BLaER1 (cell line): Measurements from ENCODE around the gene KRTAP10-7.
"Not testable (repeated sequence)": the region's sequence is repeated elsewhere in the genome, so short reads cannot be mapped to it uniquely, and the experiment has no call there.

Source experiments
- H3K27ac ChIP-seq: shearing (Covaris generic); formaldehyde crosslinking; 2 replicates; pipeline ENCODE4 v1.8.1; 2022
- H3K27me3 ChIP-seq: shearing (Covaris generic); formaldehyde crosslinking; 2 replicates; pipeline ENCODE4 v1.8.1; 2022
- H3K36me3 ChIP-seq: shearing (Covaris generic); formaldehyde crosslinking; 2 replicates; pipeline ENCODE4 v1.8.1; 2022
- H3K4me1 ChIP-seq: shearing (Covaris generic); formaldehyde crosslinking; 2 replicates; pipeline ENCODE4 v1.8.1; 2022
- H3K4me2 ChIP-seq: shearing (Covaris generic); formaldehyde crosslinking; 2 replicates; pipeline ENCODE4 v1.8.1; 2022
- H3K4me3 ChIP-seq: shearing (Covaris generic); formaldehyde crosslinking; 2 replicates; pipeline ENCODE4 v1.8.1; 2022
- H3K9ac ChIP-seq: shearing (Covaris generic); formaldehyde crosslinking; 2 replicates; pipeline ENCODE4 v1.8.1; 2022
- H3K9me3 ChIP-seq: shearing (Covaris generic); formaldehyde crosslinking; 2 replicates; pipeline ENCODE4 v1.8.1; 2022
- H4K20me1 ChIP-seq: shearing (Covaris generic); formaldehyde crosslinking; 2 replicates; pipeline ENCODE4 v1.8.1; 2022
- Cebpa-rat ChIP-seq: shearing (Covaris generic); IDR thresholded peaks from 2 replicates; pipeline ENCODE4 v1.8.1; 2022

The KRTAP10-7 gene

DNA sequence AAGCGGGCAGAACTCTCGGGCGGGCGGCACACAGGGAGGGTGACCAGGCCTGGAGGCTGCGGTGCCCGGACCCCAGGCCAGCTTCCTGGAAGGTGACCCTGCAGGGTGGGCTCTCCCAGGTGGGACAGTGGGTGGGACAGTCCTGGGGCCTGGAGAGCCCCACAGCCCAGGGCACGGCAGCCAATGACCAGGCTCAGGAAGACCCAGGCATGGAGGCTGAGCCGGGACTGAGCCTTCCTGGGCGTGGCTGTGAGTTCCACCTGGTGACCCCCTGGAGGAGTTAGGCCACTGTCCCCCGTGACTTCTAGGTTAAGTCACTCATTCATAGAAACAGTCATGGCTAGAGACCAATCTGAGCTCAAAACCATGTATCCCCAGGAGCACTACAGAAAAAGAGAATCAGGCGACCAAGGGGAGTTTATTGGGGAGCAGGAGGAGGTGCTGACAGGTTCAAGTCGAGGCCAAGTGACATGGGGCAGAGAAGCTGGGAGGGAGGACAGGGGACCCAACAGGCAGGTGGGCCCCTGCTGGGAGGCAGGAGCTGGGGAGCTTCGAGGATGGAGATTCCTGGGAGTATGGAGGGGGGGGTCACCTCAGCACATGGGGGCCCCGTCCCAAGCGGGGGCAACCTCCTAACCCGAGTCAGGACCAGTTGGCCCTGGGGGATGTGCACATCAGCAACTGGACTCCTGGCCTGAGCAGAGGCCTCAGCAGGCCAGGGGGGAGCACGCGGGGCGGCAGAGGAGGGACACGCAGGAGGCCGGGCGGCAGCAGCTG lies 21.2 kb upstream of the KRTAP10-7 start:
- TF ChIP-seq Cebpa-rat: no peak
- H3K4me2 ChIP-seq: no peak overlapping the region
- peaks cover 64% of the 10 kb centered on the region for H3K9me3 ChIP-seq
- H3K4me3 ChIP-seq: no peak overlapping the region
- H3K27me3 ChIP-seq: no peaks in the 10 kb centered on the region
- peaks cover 21% of the 10 kb centered on the region for H3K4me1 ChIP-seq
- H3K27ac ChIP-seq: no peak overlapping the region
- H3K36me3 ChIP-seq: no peaks in the 10 kb centered on the region
- no peak overlapping the region for H3K9ac ChIP-seq
- H4K20me1 ChIP-seq: no peaks in the 10 kb centered on the region

DNA sequence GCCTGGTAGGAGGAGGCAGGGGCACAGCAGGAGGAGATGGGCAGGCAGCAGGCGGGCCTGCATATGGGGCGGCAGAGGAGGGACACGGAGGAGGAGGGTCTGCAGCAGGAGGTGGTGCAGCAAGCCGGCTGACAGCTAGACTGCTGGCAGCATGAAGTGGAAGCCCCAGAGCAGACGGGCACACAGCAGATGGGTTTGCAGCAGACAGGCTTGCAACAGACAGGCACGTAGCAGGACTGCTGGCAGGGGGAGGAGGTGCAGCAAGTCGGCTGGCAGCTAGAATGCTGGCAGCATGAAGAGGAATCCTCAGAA lies 20.6 kb upstream of the KRTAP10-7 start:
- Histone ChIP-seq H3K4me2 (no peak overlapping the region), H3K27ac (no peak overlapping the region), H3K9ac (no peak overlapping the region), H3K9me3 (peaks cover 64% of the 10 kb centered on the region), H4K20me1 (no peaks in the 10 kb centered on the region), H3K4me1 (peaks cover 24% of the 10 kb centered on the region), H3K27me3 (no peaks in the 10 kb centered on the region), H3K4me3 (no peak overlapping the region), H3K36me3 (no peaks in the 10 kb centered on the region)
- no peak for TF ChIP-seq Cebpa-rat

DNA sequence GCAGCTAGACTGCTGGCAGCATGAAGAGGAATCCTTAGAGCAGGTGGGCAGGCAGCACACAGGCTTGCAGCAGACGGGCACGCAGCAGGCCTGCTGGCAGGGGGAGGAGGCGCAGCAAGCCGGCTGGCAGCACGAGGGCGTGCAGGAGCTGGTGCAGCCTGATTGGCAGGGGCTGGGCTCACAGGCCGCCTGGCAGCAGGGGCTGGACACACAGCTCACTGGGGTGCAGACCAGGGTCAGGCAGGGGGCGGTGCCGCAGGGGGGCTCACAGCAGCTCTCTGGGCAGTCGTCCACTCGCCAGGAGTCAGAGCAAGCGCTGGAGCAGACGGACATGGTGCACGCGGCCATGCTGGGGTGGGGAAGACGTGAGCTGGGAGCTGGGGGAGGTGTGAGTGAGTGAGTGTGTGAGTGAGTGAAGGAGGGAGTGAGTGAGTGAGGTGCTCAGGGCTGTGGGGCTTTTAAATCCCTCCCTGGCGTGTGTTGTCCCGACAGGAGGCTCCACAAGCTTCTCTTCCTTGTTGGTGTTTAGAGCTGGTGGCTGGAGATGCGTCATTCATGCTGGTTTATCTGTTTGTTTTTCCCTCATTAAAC lies 20.1 kb upstream of the KRTAP10-7 start, which contains the start of gene KRTAP10-5:
KRTAP10-5 (minus strand) TSS at position 374 of the 591 bp plus-strand sequence; CDS start at position 348, 26 bp downstream.
- H3K4me2 ChIP-seq: peak within 1 kb of the TSS; percentile 52
- peak within 1 kb of the TSS; percentile 43; the same call in 1 of the 2 replicates for H3K27ac ChIP-seq
- H3K4me3 ChIP-seq: not testable (repeated sequence)

DNA sequence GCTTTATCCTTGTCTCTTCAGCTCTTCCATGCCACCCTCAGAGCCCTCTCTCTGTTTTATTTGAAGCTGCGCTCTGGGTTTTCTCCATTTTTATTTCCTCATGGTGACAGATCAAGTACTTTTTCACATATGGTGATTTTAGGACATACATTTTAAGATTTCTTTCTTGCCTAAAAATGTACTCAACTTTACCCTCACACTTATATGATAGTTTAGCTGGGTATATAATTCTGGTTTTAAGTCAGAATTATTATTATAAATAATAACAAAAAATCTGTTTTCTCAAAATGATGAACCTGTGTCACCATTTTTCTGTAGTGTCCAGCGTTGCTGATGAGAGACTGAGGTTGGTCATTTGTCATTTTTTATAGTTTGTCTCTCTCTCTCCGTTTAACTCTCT lies 19.2 kb upstream of the KRTAP10-7 start:
- H3K4me2 ChIP-seq: peak overlapping the region; percentile 52
- no peaks in the 10 kb centered on the region for H3K36me3 ChIP-seq
- H3K4me1 ChIP-seq: peaks cover 24% of the 10 kb centered on the region
- no peak overlapping the region for H3K27ac ChIP-seq
- H3K27me3 ChIP-seq: no peaks in the 10 kb centered on the region
- H3K9ac ChIP-seq: no peak overlapping the region
- TF ChIP-seq Cebpa-rat: no peak
- no peak overlapping the region; the same call in 1 of the 2 replicates for H3K4me3 ChIP-seq
- no peaks in the 10 kb centered on the region for H4K20me1 ChIP-seq
- H3K9me3 ChIP-seq: peaks cover 69% of the 10 kb centered on the region

More for the DNA sequence above, 20.1 kb upstream of the KRTAP10-7 start, which contains the start of gene KRTAP10-5:
- H3K36me3 ChIP-seq, H3K9ac ChIP-seq, H4K20me1 ChIP-seq, H3K27me3 ChIP-seq: not testable (repeated sequence)
- Histone ChIP-seq H3K4me1 (peaks cover 24% of the 10 kb centered on the region), H3K9me3 (peaks cover 64% of the 10 kb centered on the region)

DNA sequence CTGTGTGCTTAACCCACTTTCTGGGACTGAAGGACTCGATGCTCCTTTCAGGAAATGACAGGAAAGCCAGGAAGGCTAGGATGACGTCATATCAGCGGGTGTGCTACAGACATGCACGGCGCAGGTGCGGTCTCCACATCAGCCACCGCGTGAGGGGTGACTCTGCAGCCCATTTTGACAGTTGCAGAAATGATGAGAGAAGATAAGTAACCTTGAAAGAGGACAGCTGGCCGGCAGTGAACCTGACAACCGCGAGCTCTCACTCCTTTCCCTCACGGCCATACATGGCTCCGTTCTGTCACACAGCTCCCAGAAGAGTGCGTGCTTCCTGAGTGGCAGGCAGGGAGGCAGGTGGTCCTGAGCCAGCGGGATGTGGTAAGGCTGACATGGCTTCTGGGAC lies 18.3 kb upstream of the KRTAP10-7 start:
- TF ChIP-seq Cebpa-rat: no peak
- no peaks in the 10 kb centered on the region for H3K27me3 ChIP-seq
- peak overlapping the region; percentile 43; the same call in 1 of the 2 replicates for H3K27ac ChIP-seq
- H4K20me1 ChIP-seq: no peaks in the 10 kb centered on the region
- H3K36me3 ChIP-seq: no peaks in the 10 kb centered on the region
- peak overlapping the region; percentile 52 for H3K4me2 ChIP-seq
- no peak overlapping the region for H3K9ac ChIP-seq
- H3K9me3 ChIP-seq: peaks cover 61% of the 10 kb centered on the region
- peaks cover 24% of the 10 kb centered on the region for H3K4me1 ChIP-seq
- no peak overlapping the region for H3K4me3 ChIP-seq

DNA sequence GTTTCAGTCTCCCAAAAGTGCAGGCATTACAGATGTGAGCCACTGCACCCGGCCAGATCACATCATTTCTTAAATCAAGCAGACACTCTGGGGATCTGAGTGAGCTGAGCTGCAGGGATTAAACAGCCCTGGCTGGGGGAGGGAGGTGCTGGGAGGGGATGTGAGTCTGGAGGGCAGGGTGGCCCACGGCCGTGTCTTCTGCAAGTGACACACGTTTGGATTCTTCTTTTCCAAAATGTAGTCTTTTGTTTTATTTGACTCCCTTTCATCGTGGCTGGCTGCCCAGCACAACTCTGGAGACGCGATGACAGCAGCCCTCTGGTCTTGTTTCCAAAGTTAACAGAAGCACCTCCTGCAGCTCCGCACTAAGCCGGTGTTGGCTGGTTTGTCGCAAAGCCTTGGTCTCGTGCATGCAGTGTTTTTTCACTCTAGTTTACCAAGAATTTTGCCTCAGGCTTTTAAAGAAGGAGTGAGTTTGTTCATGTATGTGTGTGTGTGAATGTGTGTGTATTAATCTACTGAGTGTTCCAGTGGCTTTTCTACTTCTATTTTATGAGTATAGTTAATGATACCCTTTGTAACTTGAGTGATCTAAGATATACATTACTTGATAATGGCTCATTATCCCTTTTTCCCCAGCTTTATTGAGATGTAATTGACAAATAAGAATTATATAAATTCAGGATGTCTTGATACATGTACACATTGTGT lies 17.2 kb upstream of the KRTAP10-7 start:
- no peaks in the 10 kb centered on the region for H3K36me3 ChIP-seq
- peaks cover 49% of the 10 kb centered on the region for H3K9me3 ChIP-seq
- no peak overlapping the region for H3K4me2 ChIP-seq
- no peaks in the 10 kb centered on the region for H3K27me3 ChIP-seq
- no peak overlapping the region for H3K4me3 ChIP-seq
- H3K27ac ChIP-seq: no peak overlapping the region
- no peak overlapping the region for H3K9ac ChIP-seq
- H3K4me1 ChIP-seq: peaks cover 24% of the 10 kb centered on the region
- no peak for TF ChIP-seq Cebpa-rat
- no peaks in the 10 kb centered on the region for H4K20me1 ChIP-seq

DNA sequence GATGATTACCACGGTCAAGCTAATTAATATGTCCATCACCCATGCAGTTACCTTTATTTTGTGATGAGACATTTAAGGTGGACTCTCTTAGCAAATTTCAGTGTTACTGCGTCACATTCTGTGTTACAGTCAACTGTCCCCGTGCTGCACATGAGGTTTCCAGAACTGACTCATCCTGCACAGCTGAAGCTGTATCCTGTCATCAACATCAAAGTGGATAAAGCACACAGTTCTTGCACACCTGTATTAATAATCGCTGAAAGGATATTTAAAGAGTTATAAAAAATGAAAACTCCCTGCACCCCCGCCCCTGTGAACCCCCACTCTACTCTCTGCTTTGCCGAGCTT lies 16.6 kb upstream of the KRTAP10-7 start:
- Histone ChIP-seq H3K4me3 (no peak overlapping the region), H4K20me1 (no peaks in the 10 kb centered on the region), H3K4me2 (no peak overlapping the region), H3K4me1 (peaks cover 24% of the 10 kb centered on the region), H3K9ac (no peak overlapping the region), H3K9me3 (peaks cover 44% of the 10 kb centered on the region), H3K36me3 (no peaks in the 10 kb centered on the region), H3K27ac (no peak overlapping the region), H3K27me3 (no peaks in the 10 kb centered on the region)
- TF ChIP-seq Cebpa-rat: no peak

DNA sequence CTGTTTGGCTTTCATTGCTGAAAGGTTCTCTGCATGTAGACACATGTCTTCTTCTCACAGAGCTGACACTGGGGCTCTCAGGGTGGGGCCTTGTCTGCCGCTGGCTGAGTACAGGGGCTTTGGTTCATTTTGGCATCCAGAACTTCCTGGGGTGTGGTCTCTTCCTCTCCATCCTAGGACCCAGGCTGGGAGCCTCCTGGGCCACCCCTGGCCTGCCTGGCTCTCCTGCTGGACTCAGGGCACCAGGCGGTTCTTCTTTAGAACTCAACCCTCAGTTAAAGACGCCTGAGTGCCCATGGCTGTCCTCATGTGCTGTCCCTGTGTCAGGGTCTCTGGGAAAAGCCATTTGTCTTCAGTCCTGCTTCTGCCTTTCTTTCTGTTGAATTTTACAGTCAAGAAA lies 14.5 kb upstream of the KRTAP10-7 start:
- H3K27ac ChIP-seq: no peak overlapping the region
- H3K36me3 ChIP-seq: no peaks in the 10 kb centered on the region
- H4K20me1 ChIP-seq: no peaks in the 10 kb centered on the region

DNA sequence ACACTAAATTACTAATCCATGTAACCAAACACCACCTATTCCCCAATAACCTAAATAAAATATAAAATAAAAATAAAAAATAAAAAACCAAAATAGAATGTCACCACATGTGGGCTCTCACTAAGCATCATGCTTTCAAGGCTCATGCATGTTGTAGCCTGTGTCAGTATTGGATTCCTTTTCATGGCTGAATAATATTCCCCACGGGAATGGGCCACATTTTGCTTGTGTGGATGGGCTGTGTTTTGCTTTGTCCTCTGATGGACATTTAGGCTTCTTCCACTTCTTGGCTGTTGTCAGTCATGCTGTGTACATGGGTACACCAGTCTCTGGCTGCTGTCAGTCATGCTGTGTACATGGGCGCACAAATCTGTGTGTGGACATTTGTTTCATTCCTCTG lies 11.3 kb upstream of the KRTAP10-7 start:
- H3K4me1 ChIP-seq: peaks cover 24% of the 10 kb centered on the region
- H3K27me3 ChIP-seq: no peaks in the 10 kb centered on the region
- H3K9me3 ChIP-seq: peaks cover 6% of the 10 kb centered on the region; the same call in 1 of the 2 replicates
- H3K4me2 ChIP-seq: no peak overlapping the region
- no peaks in the 10 kb centered on the region for H3K36me3 ChIP-seq
- TF ChIP-seq Cebpa-rat: no peak
- no peaks in the 10 kb centered on the region for H4K20me1 ChIP-seq
- H3K4me3 ChIP-seq: no peak overlapping the region
- H3K27ac ChIP-seq: no peak overlapping the region
- H3K9ac ChIP-seq: no peak overlapping the region

More for the DNA sequence above, 14.5 kb upstream of the KRTAP10-7 start:
- H3K4me1 ChIP-seq: peaks cover 24% of the 10 kb centered on the region
- H3K4me3 ChIP-seq: no peak overlapping the region
- H3K9me3 ChIP-seq: peaks cover 23% of the 10 kb centered on the region
- no peak overlapping the region for H3K9ac ChIP-seq
- no peaks in the 10 kb centered on the region for H3K27me3 ChIP-seq
- H3K4me2 ChIP-seq: no peak overlapping the region
- TF ChIP-seq Cebpa-rat: no peak
